Measurements from ENCODE around the gene CYP26C1.
A peak's percentile ranks its signal among the peaks of the same experiment; 100 is the strongest.

Gene CYP26C1

GRCh38 chr10:93080350-93081046, 19.9 kb downstream of the CYP26C1 start:
- peak; percentile 88 for DNase-seq (ENCODE audit: low spot score)
- in situ Hi-C loops (cut with MboI; ENCODE audit: low sequenced_read_pairs, unreplicated experiment): no loop called here
- peak; percentile 64 for TF ChIP-seq CTCF (IDR thresholded peaks at IDR 0.05; ENCODE audit: borderline replicate concordance, control extremely low read depth, extremely low read depth, insufficient read depth, missing control alignments)

DNA sequence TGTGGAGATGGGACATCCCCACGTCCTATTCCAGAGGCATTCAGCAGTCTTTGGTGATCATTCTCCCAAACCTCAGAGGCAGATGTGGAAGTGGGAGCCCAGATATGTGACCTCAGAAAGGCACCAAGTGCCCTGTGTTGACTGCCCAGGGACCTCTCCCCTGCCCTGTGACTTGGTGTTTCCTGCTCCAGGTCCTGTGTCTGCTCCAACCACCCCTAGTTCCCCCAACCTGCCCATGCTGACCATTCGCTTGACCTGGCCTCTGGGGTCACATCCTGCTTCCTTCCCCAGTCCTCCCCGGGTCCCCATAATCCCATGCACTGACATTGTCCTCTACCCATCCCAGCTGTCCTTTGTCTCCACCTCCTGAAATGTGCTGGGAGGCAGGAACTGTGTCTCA, 20.7 kb downstream of the CYP26C1 start:
- no peak for DNase-seq (ENCODE audit: low spot score)
- in situ Hi-C loops (cut with MboI; ENCODE audit: low sequenced_read_pairs, unreplicated experiment): no loop called here
- no peak for TF ChIP-seq CTCF (IDR thresholded peaks at IDR 0.05; ENCODE audit: borderline replicate concordance, control extremely low read depth, extremely low read depth, insufficient read depth, missing control alignments)

GRCh38 chr10:93081834-93082233, 21.2 kb downstream of the CYP26C1 start:
- in situ Hi-C loops (cut with MboI; ENCODE audit: low sequenced_read_pairs, unreplicated experiment): no loop called here
- TF ChIP-seq CTCF (IDR thresholded peaks at IDR 0.05; ENCODE audit: borderline replicate concordance, control extremely low read depth, extremely low read depth, insufficient read depth, missing control alignments): no peak
- no peak for DNase-seq (ENCODE audit: low spot score)

GRCh38 chr10:93083743-93084539, 23.3 kb downstream of the CYP26C1 start:
- DNase-seq (ENCODE audit: low spot score): no peak
- no peak for TF ChIP-seq CTCF (IDR thresholded peaks at IDR 0.05; ENCODE audit: borderline replicate concordance, control extremely low read depth, extremely low read depth, insufficient read depth, missing control alignments)
- in situ Hi-C loops (cut with MboI; ENCODE audit: low sequenced_read_pairs, unreplicated experiment): no loop called here

- no peak for DNase-seq (ENCODE audit: low spot score)
- no peak for TF ChIP-seq CTCF (IDR thresholded peaks at IDR 0.05; ENCODE audit: borderline replicate concordance, control extremely low read depth, extremely low read depth, insufficient read depth, missing control alignments)
- in situ Hi-C loops (cut with MboI; ENCODE audit: low sequenced_read_pairs, unreplicated experiment): no loop called here
Observed at GRCh38 chr10:93085272-93085859, 24.8 kb downstream of the CYP26C1 start.

- in situ Hi-C loops (cut with MboI; ENCODE audit: low sequenced_read_pairs, unreplicated experiment): no loop called here
Observed at GRCh38 chr10:93086289-93086688, 25.7 kb downstream of the CYP26C1 start.

More at GRCh38 chr10:93086289-93086688, 25.7 kb downstream of the CYP26C1 start:
- no peak for DNase-seq (ENCODE audit: low spot score)
- no peak for TF ChIP-seq CTCF (IDR thresholded peaks at IDR 0.05; ENCODE audit: borderline replicate concordance, control extremely low read depth, extremely low read depth, insufficient read depth, missing control alignments)
